Vagina (tissue), 2 donors: ENCODE results near the gene FAM111A.

Source experiments
- POLR2A ChIP-seq, 2 donors: fragments of 450-650 bp; IDR thresholded peaks; one replicate each; pipeline ENCODE4 v1.6.1; 2017; ENCODE audit warnings: antibody characterized with exemption in 2 of 2, mild to moderate bottlenecking in 2 of 2, moderate library complexity in 2 of 2
- TF ChIP-seq, protein P1 (sequence below), 3 experiments: fragments of 450-650 bp in 2 of 3; fragments of 200-600 bp in 1 of 3; sonication (generic) in 1 of 3; IDR thresholded peaks; one replicate each; pipeline ENCODE4 v1.5.1; 2017 to 2019; ENCODE audit warnings: antibody characterized with exemption in 3 of 3, mild to moderate bottlenecking in 2 of 3, moderate library complexity in 2 of 3

DNA sequence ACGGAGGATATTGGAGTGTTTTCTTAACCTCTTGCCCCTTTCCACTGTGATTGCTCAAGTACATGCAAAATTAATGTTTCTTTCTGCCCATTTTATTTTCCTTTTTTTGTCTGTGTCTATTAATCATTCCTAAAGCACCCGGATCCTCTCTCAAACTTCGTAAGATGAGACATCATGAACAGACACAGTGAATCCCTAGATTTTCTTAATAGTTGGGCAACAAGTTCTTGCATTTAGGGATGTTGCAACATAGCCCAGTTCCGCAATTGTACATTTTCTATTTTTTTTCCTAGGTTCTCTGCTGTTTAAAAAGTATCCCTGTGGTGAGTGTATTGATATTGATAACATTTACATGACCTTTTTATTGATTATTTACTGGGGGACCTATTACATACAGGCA is 2.9 kb downstream of the FAM111A start:
- TF ChIP-seq, protein P1, sequence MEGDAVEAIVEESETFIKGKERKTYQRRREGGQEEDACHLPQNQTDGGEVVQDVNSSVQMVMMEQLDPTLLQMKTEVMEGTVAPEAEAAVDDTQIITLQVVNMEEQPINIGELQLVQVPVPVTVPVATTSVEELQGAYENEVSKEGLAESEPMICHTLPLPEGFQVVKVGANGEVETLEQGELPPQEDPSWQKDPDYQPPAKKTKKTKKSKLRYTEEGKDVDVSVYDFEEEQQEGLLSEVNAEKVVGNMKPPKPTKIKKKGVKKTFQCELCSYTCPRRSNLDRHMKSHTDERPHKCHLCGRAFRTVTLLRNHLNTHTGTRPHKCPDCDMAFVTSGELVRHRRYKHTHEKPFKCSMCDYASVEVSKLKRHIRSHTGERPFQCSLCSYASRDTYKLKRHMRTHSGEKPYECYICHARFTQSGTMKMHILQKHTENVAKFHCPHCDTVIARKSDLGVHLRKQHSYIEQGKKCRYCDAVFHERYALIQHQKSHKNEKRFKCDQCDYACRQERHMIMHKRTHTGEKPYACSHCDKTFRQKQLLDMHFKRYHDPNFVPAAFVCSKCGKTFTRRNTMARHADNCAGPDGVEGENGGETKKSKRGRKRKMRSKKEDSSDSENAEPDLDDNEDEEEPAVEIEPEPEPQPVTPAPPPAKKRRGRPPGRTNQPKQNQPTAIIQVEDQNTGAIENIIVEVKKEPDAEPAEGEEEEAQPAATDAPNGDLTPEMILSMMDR (IDR thresholded peaks at IDR 0.05) = no peak
- TF ChIP-seq POLR2A (IDR thresholded peaks at IDR 0.05) = no peak
